PC-3 (cell line): Measurements from ENCODE around the gene COMT. TPM values are rescaled to one million over a fixed set of nuclear protein-coding genes. Genes with fewer than 3 reads are reported as not detected.

Experiments used
- ATAC-seq: fragments of 200-7000 bp; cut with Tn5 transposase; 2 replicates; pipeline ENCODE4 v1.9.1; 2020; ENCODE audit warnings: mild to moderate bottlenecking, moderate library complexity
- BruUV-seq: library from RNA; stranded (reverse); fragments of 400-500 nt; replicated peaks from 2 replicates; lab custom pipeline; 2021; lab: Mats Ljungman, UMichigan
- CTCF ChIA-PET: fragments of 300-600 bp; sonication (Branson Sonifier 250); formaldehyde crosslinking; loops from one replicate; lab custom pipeline; 2022; ENCODE audit warnings: antibody characterized with exemption; lab: Charles Lee
- POLR2A ChIA-PET: fragments of 300-600 bp; sonication (Branson Sonifier 250); formaldehyde crosslinking; loops from one replicate; lab custom pipeline; 2022; ENCODE audit warnings: antibody characterized with exemption; ENCODE audit not compliant: unreplicated experiment; lab: Charles Lee
- DNase-seq: peaks from one replicate; pipeline ENCODE4 v3.0.0-alpha.2; 2015
- H2AFZ ChIP-seq: fragments of 300-600 bp; sonication (generic); 2 replicates; pipeline ENCODE4 v1.6.0; 2016; ENCODE audit warnings: antibody characterized with exemption, low read length
- H3F3A ChIP-seq: fragments of 300-600 bp; sonication (generic); one replicate; pipeline ENCODE4 v1.6.0; 2017; ENCODE audit warnings: antibody characterized with exemption, low read length, control low read depth, mild to moderate bottlenecking; ENCODE audit not compliant: unreplicated experiment
- H3K27ac ChIP-seq: fragments of 300-600 bp; sonication (generic); 2 replicates; pipeline ENCODE4 v1.5.1; 2016; ENCODE audit warnings: mild to moderate bottlenecking, low read length
- H3K27me3 ChIP-seq: fragments of 300-600 bp; sonication (generic); 2 replicates; pipeline ENCODE4 v1.6.1; 2016; ENCODE audit warnings: low read length, mixed read lengths
- H3K36me3 ChIP-seq: fragments of 300-600 bp; sonication (generic); 2 replicates; pipeline ENCODE4 v1.6.1; 2016; ENCODE audit warnings: low read depth, mixed run types, low read length, mixed read lengths
- H3K4me1 ChIP-seq: fragments of 300-600 bp; sonication (generic); 2 replicates; pipeline ENCODE4 v1.5.1; 2016; ENCODE audit warnings: low read length; ENCODE audit not compliant: insufficient read depth
- H3K4me2 ChIP-seq: fragments of 300-600 bp; sonication (generic); 2 replicates; pipeline ENCODE4 v1.6.0; 2016; ENCODE audit warnings: low read length
- H3K4me3 ChIP-seq: fragments of 300-600 bp; sonication (generic); 2 replicates; pipeline ENCODE4 v1.5.1; 2016; ENCODE audit warnings: mild to moderate bottlenecking, low read length, mixed read lengths
- H3K79me2 ChIP-seq: fragments of 300-600 bp; sonication (generic); 2 replicates; pipeline ENCODE4 v1.6.1; 2017; ENCODE audit warnings: low read length, mixed read lengths
- H3K9ac ChIP-seq: fragments of 300-600 bp; sonication (generic); 2 replicates; pipeline ENCODE4 v1.6.0; 2016; ENCODE audit warnings: mild to moderate bottlenecking, low read length
- H3K9me2 ChIP-seq: fragments of 300-600 bp; sonication (generic); replicated peaks from 2 replicates; pipeline ENCODE4 v1.6.1; 2016; ENCODE audit warnings: mixed run types, low read length, mixed read lengths
- H3K9me3 ChIP-seq: fragments of 300-600 bp; sonication (generic); 2 replicates; pipeline ENCODE4 v1.6.1; 2016; ENCODE audit warnings: low read length, mixed read lengths
- H4K20me1 ChIP-seq: fragments of 300-600 bp; sonication (generic); 2 replicates; pipeline ENCODE4 v1.6.1; 2016; ENCODE audit warnings: low read length, mixed read lengths
- CTCF ChIP-seq: fragments of 300-600 bp; sonication (generic); conservative IDR thresholded peaks from 2 replicates; pipeline ENCODE4 v1.5.1; 2017; ENCODE audit warnings: antibody characterized with exemption, low read depth, mild to moderate bottlenecking, low read length
- EZH2 ChIP-seq: fragments of 300-600 bp; sonication (generic); IDR thresholded peaks from one replicate; pipeline ENCODE4 v1.6.1; 2017; ENCODE audit warnings: antibody characterized with exemption, mild to moderate bottlenecking, low read length; ENCODE audit not compliant: unreplicated experiment
- EZH2phosphoT487 ChIP-seq: fragments of 300-600 bp; sonication (generic); IDR thresholded peaks from 2 replicates; pipeline ENCODE4 v1.6.1; 2018; ENCODE audit warnings: mild to moderate bottlenecking, antibody characterized with exemption, low read length, borderline replicate concordance
- intact Hi-C: fragments of 100-400 bp; cut with micrococcal nuclease; formaldehyde crosslinking; loops from 2 replicates; pipeline ENCODE4 v1.9.0; 2023
- total RNA-seq: library from RNA; depleted of rRNA; stranded (reverse); fragments of >200 nt; gene quantifications from 2 replicates; pipeline ENCODE4 v1.2.3, GENCODE V29; 2014

Gene COMT
- total RNA-seq, 1 experiment from 2014 or later = 204 TPM

GRCh38 chr22:19892925-19893324 is 48.6 kb upstream of the COMT start:
- H3K4me3 ChIP-seq = no peak overlapping the region
- no peaks in the 10 kb centered on the region for H3K27me3 ChIP-seq
- no peak for ATAC-seq
- H3K4me2 ChIP-seq = no peak overlapping the region
- H3K36me3 ChIP-seq = no peaks in the 10 kb centered on the region
- no peak overlapping the region for H2AFZ ChIP-seq
- no peak overlapping the region for H3K9ac ChIP-seq
- no peak for TF ChIP-seq CTCF
- TF ChIP-seq EZH2 = no peak
- TF ChIP-seq EZH2phosphoT487 = no peak
- DNase-seq = no peak
- no peaks in the 10 kb centered on the region for H3K9me3 ChIP-seq
- no peaks in the 10 kb centered on the region for H3K9me2 ChIP-seq
- no peaks in the 10 kb centered on the region for H3K79me2 ChIP-seq
- H3F3A ChIP-seq = no peaks in the 10 kb centered on the region
- CTCF ChIA-PET = no interaction called here
- no peaks in the 10 kb centered on the region for H4K20me1 ChIP-seq
- H3K4me1 ChIP-seq = peaks cover 19% of the 10 kb centered on the region
- no TSS peak for BruUV-seq
- intact Hi-C loops = no loop called here
- POLR2A ChIA-PET = no interaction called here
- H3K27ac ChIP-seq = no peak overlapping the region

- Histone ChIP-seq H3K9me3 (no peaks in the 10 kb centered on the region), H3K36me3 (no peaks in the 10 kb centered on the region), H3K4me3 (no peak overlapping the region), H3K27me3 (no peaks in the 10 kb centered on the region), H3K9ac (no peak overlapping the region), H4K20me1 (no peaks in the 10 kb centered on the region), H3K79me2 (no peaks in the 10 kb centered on the region), H3K4me1 (peaks cover 19% of the 10 kb centered on the region), H3F3A (no peaks in the 10 kb centered on the region), H3K4me2 (no peak overlapping the region), H2AFZ (no peak overlapping the region), H3K27ac (no peak overlapping the region), H3K9me2 (no peaks in the 10 kb centered on the region)
- BruUV-seq = no TSS peak
- intact Hi-C loops = no loop called here
- DNase-seq (no peak), ATAC-seq (no peak)
- ChIA-PET CTCF (no interaction called here), POLR2A (no interaction called here)
- TF ChIP-seq CTCF (no peak), EZH2phosphoT487 (no peak), EZH2 (no peak)
Measured at GRCh38 chr22:19893363-19893762, 48.2 kb upstream of the COMT start.

GRCh38 chr22:19895160-19895849 is 46.3 kb upstream of the COMT start:
- DNase-seq = no peak
- no peaks in the 10 kb centered on the region for H3K79me2 ChIP-seq
- CTCF ChIA-PET = no interaction called here
- H3K9ac ChIP-seq = no peak overlapping the region
- no peaks in the 10 kb centered on the region for H3K9me3 ChIP-seq
- no peaks in the 10 kb centered on the region for H3K27me3 ChIP-seq
- intact Hi-C loops = no loop called here
- TF ChIP-seq CTCF (no peak), EZH2 (no peak), EZH2phosphoT487 (no peak)
- ATAC-seq = no peak
- H3K9me2 ChIP-seq = no peaks in the 10 kb centered on the region
- no peaks in the 10 kb centered on the region for H4K20me1 ChIP-seq
- H3F3A ChIP-seq = no peaks in the 10 kb centered on the region
- H3K4me3 ChIP-seq = no peak overlapping the region
- H3K4me1 ChIP-seq = peaks cover 19% of the 10 kb centered on the region
- no peak overlapping the region for H3K27ac ChIP-seq
- no peak overlapping the region for H2AFZ ChIP-seq
- POLR2A ChIA-PET = no interaction called here
- BruUV-seq = no TSS peak
- no peaks in the 10 kb centered on the region for H3K36me3 ChIP-seq
- no peak overlapping the region for H3K4me2 ChIP-seq
